Right renal pelvis (tissue), 4 donors: Measurements from ENCODE around the gene SLC25A34. TPM values are rescaled to one million over a fixed set of nuclear protein-coding genes. Genes with fewer than 3 reads are reported as not detected.

Source experiments
- DNase-seq, 4 donors: peaks; one replicate each; pipeline ENCODE4 v3.0.0-alpha.2; 2013; ENCODE audit warnings: low read depth in 4 of 4, low spot score in 3 of 4, missing footprints in 1 of 4
- polyA plus RNA-seq, 4 donors: library from polyadenylated mRNA; unstranded; fragments of 120-200 nt; gene quantifications; one replicate each; pipeline ENCODE4 v1.2.1, GENCODE V29; 2013; ENCODE audit not compliant: insufficient read length in 4 of 4

SLC25A34 gene
- polyA plus RNA-seq, 4 donors: 2.2 to 3.1 (median 2.6) TPM

GRCh38 chr1:15765495-15766194 lies 29.6 kb downstream of the SLC25A34 start:
- no peak for DNase-seq

GRCh38 chr1:15767941-15768340 lies 31.9 kb downstream of the SLC25A34 start:
- DNase-seq: no peak

DNA sequence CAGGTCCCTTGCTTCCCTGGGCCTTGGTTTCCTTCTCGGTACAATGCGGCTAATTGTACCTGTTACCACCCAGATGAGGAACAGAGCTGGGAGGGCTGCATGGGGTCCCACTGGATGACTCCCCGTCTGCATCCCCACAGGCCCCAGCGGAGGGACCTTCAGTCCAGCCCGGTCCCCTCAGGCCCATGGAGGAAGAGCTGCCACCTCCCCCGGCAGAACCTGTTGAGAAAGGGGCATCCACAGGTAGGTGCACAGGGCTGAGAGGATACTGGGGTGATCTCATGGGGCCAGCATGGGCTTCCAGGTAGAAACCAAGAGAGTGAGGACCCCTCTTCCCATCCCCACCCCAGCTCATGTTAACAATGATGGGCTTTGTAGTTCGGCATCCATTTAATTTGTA lies 32.3 kb downstream of the SLC25A34 start:
- DNase-seq: no peak

GRCh38 chr1:15770313-15770962 lies 34.4 kb downstream of the SLC25A34 start:
- DNase-seq: no peak

DNA sequence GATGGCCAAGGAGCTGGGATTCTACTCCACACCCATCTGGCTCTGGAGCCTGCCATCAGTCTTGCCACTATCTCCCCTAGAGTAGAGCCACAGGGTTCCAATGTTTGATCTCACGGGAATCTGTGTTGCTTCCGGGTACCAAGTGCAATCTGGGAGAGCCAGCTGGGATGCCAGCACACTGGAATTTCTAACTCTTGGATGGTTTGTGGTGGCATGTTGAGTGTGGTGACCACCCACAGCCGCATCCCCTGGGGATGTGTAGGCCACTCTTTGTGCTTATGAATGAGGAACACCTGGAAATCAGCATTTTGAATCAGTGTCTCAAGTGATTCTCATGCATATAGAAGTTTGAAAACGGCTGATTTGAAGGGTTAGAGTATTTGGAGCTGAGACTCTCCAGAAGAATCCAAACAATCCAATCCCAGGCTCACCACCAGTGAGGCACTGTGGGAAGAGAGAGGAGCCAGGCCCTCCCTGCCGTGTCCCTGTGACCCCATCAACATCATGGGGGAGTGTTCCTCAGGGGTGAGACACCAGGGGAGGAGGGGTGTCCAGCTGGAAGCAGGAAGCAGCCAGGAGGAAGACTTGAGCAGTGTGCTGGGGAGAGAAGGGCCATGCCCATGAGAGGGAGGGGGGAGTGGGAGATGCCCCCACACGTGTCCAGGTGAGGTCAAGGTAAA lies 35.9 kb downstream of the SLC25A34 start:
- no peak for DNase-seq

- DNase-seq: no peak
Observed at GRCh38 chr1:15775706-15776105, 39.6 kb downstream of the SLC25A34 start.

- DNase-seq: no peak
Observed at GRCh38 chr1:15777909-15778707, 42.0 kb downstream of the SLC25A34 start.

GRCh38 chr1:15785683-15786082 lies 49.6 kb downstream of the SLC25A34 start:
- no peak for DNase-seq

DNA sequence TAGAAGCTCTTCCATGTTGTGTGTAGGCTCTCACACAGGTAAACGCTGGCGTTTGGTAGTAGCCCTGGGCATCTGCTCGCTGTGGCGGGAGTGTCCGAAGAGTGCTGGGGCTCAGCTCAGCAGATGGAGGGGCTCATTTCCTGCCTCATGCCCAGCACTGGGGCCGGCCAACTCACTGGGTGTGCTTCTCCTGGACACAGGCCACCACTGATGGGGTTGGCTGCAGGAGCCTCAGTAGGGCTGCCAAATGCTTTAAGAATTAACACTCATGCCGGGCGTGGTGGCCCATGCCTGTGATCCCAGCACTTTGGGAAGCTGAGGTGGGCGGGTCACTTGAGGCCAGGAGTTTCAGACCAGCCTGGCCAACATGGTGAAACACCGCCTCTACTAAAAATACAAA lies 50.5 kb downstream of the SLC25A34 start:
- DNase-seq: no peak

DNA sequence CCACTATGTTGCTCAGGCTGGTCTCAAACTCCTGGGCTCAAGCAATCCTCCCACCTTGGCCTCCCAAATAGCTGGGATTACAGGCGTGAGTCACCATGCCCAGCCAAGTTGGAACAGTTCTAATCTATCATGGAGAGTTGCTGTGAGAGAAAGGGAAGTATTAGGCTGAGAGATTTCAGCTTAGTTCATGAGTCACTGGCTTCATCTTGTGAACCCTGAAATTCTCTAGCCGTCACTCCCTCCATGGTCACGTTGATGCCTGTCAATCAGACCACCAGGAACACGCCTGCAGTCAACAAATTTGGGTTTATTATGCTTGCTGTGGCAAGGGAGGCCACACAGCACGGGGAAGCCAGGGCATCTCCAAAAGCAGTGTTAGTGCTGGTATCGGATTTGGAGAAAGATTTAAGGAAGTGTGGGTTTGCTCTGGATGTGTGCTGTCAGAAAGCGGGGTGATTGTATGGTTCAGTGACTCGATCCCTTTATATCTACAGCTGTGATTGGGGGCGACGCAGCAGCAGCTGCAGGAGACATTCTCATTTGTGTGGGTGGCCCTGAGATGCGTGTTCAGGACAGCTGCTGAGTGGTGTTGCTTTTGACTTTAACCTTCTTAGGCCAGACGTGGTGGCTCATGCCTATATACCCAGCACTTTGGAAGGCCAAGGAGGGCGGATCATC lies 52.7 kb downstream of the SLC25A34 start:
- no peak for DNase-seq

Other genes with a start within 250 kb of the SLC25A34 start
- 10 to 100 TPM; 27.6 to 35.7 (median 29.3) TPM for gene CASP9, start 212.0 kb upstream of the SLC25A34 start, polyA plus RNA-seq
- 10 to 100 TPM; 27.6 to 33.4 (median 30.7) TPM for gene DNAJC16, start 209.4 kb upstream of the SLC25A34 start, polyA plus RNA-seq
- 10 to 100 TPM; 24.8 to 39.3 (median 31.3) TPM for gene AGMAT, start 151.2 kb upstream of the SLC25A34 start, polyA plus RNA-seq
- 10 to 100 TPM; 18.4 to 22.2 (median 19.4) TPM for gene DDI2, start 118.8 kb upstream of the SLC25A34 start, polyA plus RNA-seq
- gene PLEKHM2, start 51.9 kb upstream of the SLC25A34 start, polyA plus RNA-seq: 10 to 100 TPM; 41.0 to 48.9 (median 45.5) TPM
- 1 to 10 TPM; 2.8 to 6.1 (median 3.2) TPM for gene TMEM82, start 6.2 kb downstream of the SLC25A34 start, polyA plus RNA-seq
- gene FBLIM1, start 22.5 kb downstream of the SLC25A34 start, polyA plus RNA-seq: 10 to 100 TPM; 52.0 to 60.6 (median 56.7) TPM
- 1 to 10 TPM in 3 of 4 donors, under 1 TPM in 1; 0.90 to 1.9 (median 1.5) TPM for gene UQCRHL, start 71.4 kb downstream of the SLC25A34 start, polyA plus RNA-seq
- 10 to 100 TPM; 50.0 to 60.6 (median 57.7) TPM for gene SPEN, start 111.4 kb downstream of the SLC25A34 start, polyA plus RNA-seq
- gene ZBTB17, start 239.8 kb downstream of the SLC25A34 start, polyA plus RNA-seq: 10 to 100 TPM; 27.7 to 32.2 (median 28.7) TPM